ENCODE results near the gene C1QTNF5.

DNA sequence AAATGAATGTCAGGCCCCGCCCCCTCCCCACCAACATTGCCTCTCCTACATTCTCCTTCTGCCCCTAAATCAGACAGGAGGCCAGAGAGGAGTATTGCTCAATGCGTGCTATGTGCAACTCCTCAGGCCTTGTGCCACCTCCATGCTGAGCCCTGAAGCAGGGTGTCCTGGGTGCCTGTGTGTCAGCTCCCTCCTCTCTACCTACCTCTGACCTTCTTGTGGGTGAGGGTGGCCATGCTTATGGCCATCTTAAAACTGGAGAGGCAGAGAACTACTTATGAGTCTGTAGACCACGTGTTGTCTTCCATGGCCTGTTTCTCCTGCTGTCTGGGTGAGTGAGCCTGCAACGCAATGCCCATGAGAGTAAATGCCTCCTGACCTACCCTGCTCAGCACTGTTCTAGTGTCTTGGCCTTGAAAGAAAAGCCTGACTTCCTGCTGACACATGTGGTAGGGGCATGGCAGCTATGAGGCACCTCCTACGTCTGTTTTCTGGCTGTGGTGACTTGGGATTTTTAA is 34.3 kb downstream of the C1QTNF5 start:
- TF ChIP-seq, protein P1, sequence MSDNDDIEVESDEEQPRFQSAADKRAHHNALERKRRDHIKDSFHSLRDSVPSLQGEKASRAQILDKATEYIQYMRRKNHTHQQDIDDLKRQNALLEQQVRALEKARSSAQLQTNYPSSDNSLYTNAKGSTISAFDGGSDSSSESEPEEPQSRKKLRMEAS (IDR thresholded peaks at IDR 0.05): no peak
- TF ChIP-seq, protein P2, sequence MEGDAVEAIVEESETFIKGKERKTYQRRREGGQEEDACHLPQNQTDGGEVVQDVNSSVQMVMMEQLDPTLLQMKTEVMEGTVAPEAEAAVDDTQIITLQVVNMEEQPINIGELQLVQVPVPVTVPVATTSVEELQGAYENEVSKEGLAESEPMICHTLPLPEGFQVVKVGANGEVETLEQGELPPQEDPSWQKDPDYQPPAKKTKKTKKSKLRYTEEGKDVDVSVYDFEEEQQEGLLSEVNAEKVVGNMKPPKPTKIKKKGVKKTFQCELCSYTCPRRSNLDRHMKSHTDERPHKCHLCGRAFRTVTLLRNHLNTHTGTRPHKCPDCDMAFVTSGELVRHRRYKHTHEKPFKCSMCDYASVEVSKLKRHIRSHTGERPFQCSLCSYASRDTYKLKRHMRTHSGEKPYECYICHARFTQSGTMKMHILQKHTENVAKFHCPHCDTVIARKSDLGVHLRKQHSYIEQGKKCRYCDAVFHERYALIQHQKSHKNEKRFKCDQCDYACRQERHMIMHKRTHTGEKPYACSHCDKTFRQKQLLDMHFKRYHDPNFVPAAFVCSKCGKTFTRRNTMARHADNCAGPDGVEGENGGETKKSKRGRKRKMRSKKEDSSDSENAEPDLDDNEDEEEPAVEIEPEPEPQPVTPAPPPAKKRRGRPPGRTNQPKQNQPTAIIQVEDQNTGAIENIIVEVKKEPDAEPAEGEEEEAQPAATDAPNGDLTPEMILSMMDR (IDR thresholded peaks at IDR 0.05): no peak
- no peak for TF ChIP-seq RFX5 (IDR thresholded peaks at IDR 0.05)
